ENCODE results near the gene DIAPH2. TPM values are rescaled to one million over a fixed set of nuclear protein-coding genes. Genes with fewer than 3 reads are reported as not detected.

DIAPH2 gene
- total RNA-seq, 1 experiment from 2014 or later, result 10.9 TPM

- no peak for DNase-seq (ENCODE audit: low read depth, low spot score)
- TF ChIP-seq SP1 (IDR thresholded peaks at IDR 0.05; ENCODE audit: low read depth), result no peak
- TF ChIP-seq EGR1 (IDR thresholded peaks at IDR 0.05; ENCODE audit: low read depth), result no peak
- no peak for TF ChIP-seq FOSL1 (IDR thresholded peaks at IDR 0.05; ENCODE audit: low read depth)
- no peak for TF ChIP-seq TCF7L2 (IDR thresholded peaks at IDR 0.05; ENCODE audit: borderline replicate concordance, extremely low read depth, insufficient read depth, insufficient read length)
- H3K79me2 ChIP-seq (ENCODE audit: insufficient read depth, low read length), result no peaks in the 10 kb centered on the region
Observed at GRCh38 chrX:97429101-97429500, 744.5 kb downstream of the DIAPH2 start.

GRCh38 chrX:97431281-97431680, 746.6 kb downstream of the DIAPH2 start:
- Histone ChIP-seq H3K36me3 (ENCODE audit: control insufficient read depth in 1 of 2, insufficient read depth in 2 of 2, low read length in 2 of 2) (no peaks in the 10 kb centered on the region), H3K27ac (ENCODE audit: low read depth, low read length) (no peak overlapping the region), H3K9me3 (ENCODE audit: control insufficient read depth in 1 of 2, insufficient read depth in 1 of 2, low read depth in 1 of 2, low read length in 2 of 2) (no peaks in the 10 kb centered on the region), H3K4me1 (ENCODE audit: control insufficient read depth in 1 of 2, insufficient read depth in 2 of 2, low read length in 2 of 2) (peaks cover 0 to 4% of the 10 kb centered on the region in 2 experiments; a peak in 1 of 4 replicates), H3K79me2 (ENCODE audit: insufficient read depth, low read length) (no peaks in the 10 kb centered on the region), H4K20me1 (ENCODE audit: insufficient read depth) (no peaks in the 10 kb centered on the region), H3K9me2 (ENCODE audit: insufficient read depth) (no peaks in the 10 kb centered on the region), H3K4me2 (ENCODE audit: low read length) (no peak overlapping the region), H2AFZ (ENCODE audit: low read depth, low read length, poor library complexity, severe bottlenecking) (no peak overlapping the region), H3K27me3 (ENCODE audit: insufficient read depth, low read length) (no peaks in the 10 kb centered on the region), H3K4me3 (replicated peaks in 1 of 2; ENCODE audit: low read depth in 1 of 2, low read length in 2 of 2) (no peak overlapping the region), H3K9ac (ENCODE audit: low read length) (no peak overlapping the region)
- intact Hi-C loops (cut with micrococcal nuclease), result no loop called here
- ATAC-seq (no peak), DNase-seq (ENCODE audit: low read depth, low spot score) (no peak)
- no TSS peak for BruUV-seq (replicated peaks)
- ChIA-PET CTCF (no interaction called here), RAD21 (ENCODE audit: low non-redundant PET in 1 of 2, low total read pairs in 2 of 2, uncharacterized antibody in 2 of 2, unreplicated experiment in 2 of 2) (no interaction called here), POLR2A (no interaction called here)
- TF ChIP-seq EZH2 (IDR thresholded peaks at IDR 0.05) (no peak), CTCF (IDR thresholded peaks at IDR 0.05 in 2 of 3, conservative IDR thresholded peaks at IDR 0.05 in 1 of 3; ENCODE audit: borderline replicate concordance in 1 of 3, insufficient read depth in 1 of 3, low read depth in 2 of 3, low read length in 2 of 3) (no peak), ZNF274 (IDR thresholded peaks at IDR 0.05; ENCODE audit: low read depth, low read length) (no peak), REST (IDR thresholded peaks at IDR 0.05; ENCODE audit: low read depth) (no peak)

More at GRCh38 chrX:97429101-97429500, 744.5 kb downstream of the DIAPH2 start:
- Histone ChIP-seq H3K27ac (ENCODE audit: low read depth, low read length) (no peak overlapping the region), H2AFZ (ENCODE audit: low read depth, low read length, poor library complexity, severe bottlenecking) (no peak overlapping the region), H4K20me1 (ENCODE audit: insufficient read depth) (no peaks in the 10 kb centered on the region), H3K4me3 (replicated peaks in 1 of 2; ENCODE audit: low read depth in 1 of 2, low read length in 2 of 2) (no peak overlapping the region), H3K4me1 (ENCODE audit: control insufficient read depth in 1 of 2, insufficient read depth in 2 of 2, low read length in 2 of 2) (peaks cover 3 to 4% of the 10 kb centered on the region in 2 experiments; a peak in 2 of 4 replicates), H3K27me3 (ENCODE audit: insufficient read depth, low read length) (no peaks in the 10 kb centered on the region), H3K9me3 (ENCODE audit: control insufficient read depth in 1 of 2, insufficient read depth in 1 of 2, low read depth in 1 of 2, low read length in 2 of 2) (no peaks in the 10 kb centered on the region), H3K9ac (ENCODE audit: low read length) (no peak overlapping the region), H3K36me3 (ENCODE audit: control insufficient read depth in 1 of 2, insufficient read depth in 2 of 2, low read length in 2 of 2) (no peaks in the 10 kb centered on the region), H3K9me2 (ENCODE audit: insufficient read depth) (no peaks in the 10 kb centered on the region), H3K4me2 (ENCODE audit: low read length) (no peak overlapping the region)
- BruUV-seq (replicated peaks), result no TSS peak
- ChIA-PET CTCF (no interaction called here), RAD21 (ENCODE audit: low non-redundant PET in 1 of 2, low total read pairs in 2 of 2, uncharacterized antibody in 2 of 2, unreplicated experiment in 2 of 2) (no interaction called here), POLR2A (no interaction called here)
- intact Hi-C loops (cut with micrococcal nuclease), result no loop called here
- no peak for ATAC-seq

All from HCT116 (cell line).